Measurements from ENCODE around the gene CACNG4.

DNA sequence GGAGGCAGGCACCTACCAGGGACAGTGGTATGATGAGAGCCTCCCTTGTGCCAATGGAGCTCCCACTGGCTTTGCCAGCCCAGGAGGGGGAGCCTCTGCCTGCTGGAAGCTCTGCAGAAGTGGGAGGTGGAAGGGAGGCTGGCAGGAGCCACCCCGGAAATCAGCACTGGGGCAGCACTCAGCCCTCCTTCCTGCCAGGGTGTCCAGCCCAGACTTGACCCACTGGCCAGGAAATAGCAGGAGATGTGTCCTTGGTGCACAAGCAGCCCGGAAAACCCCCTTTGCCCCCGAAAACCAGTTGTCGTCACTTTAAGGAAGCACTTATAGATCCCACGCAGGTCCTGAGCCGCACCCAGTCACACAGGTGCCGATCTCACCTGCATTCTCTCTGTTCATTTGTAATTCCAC, 49.3 kb upstream of the CACNG4 start:
- TF ChIP-seq POLR2A (IDR thresholded peaks at IDR 0.05) (no peak), POLR2AphosphoS5 (IDR thresholded peaks at IDR 0.05; ENCODE audit: insufficient read depth in 1 of 2, low read depth in 1 of 2) (no peak)
- TF ChIP-seq, protein P1, sequence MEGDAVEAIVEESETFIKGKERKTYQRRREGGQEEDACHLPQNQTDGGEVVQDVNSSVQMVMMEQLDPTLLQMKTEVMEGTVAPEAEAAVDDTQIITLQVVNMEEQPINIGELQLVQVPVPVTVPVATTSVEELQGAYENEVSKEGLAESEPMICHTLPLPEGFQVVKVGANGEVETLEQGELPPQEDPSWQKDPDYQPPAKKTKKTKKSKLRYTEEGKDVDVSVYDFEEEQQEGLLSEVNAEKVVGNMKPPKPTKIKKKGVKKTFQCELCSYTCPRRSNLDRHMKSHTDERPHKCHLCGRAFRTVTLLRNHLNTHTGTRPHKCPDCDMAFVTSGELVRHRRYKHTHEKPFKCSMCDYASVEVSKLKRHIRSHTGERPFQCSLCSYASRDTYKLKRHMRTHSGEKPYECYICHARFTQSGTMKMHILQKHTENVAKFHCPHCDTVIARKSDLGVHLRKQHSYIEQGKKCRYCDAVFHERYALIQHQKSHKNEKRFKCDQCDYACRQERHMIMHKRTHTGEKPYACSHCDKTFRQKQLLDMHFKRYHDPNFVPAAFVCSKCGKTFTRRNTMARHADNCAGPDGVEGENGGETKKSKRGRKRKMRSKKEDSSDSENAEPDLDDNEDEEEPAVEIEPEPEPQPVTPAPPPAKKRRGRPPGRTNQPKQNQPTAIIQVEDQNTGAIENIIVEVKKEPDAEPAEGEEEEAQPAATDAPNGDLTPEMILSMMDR (IDR thresholded peaks at IDR 0.05), result no peak

All from vagina (tissue), 2 donors.